GM23338 (cell line): Measurements from ENCODE around the gene F11R.

Experiments used
- CREB1 ChIP-seq: fragments of 250-450 bp; sonication (Bioruptor Pico); IDR thresholded peaks from 2 replicates; pipeline ENCODE4 v1.5.0; 2020; ENCODE audit warnings: low read depth, mild to moderate bottlenecking, moderate library complexity
- CTCF ChIP-seq, 2 experiments: fragments of 200-600 bp in 1 of 2; sonication (generic) in 1 of 2; conservative IDR thresholded peaks; 2 replicates each; pipeline versions ENCODE4 v1.5.1 to v1.6.1; 2016 to 2017; ENCODE audit warnings: antibody characterized with exemption in 2 of 2, low read depth in 2 of 2, mild to moderate bottlenecking in 2 of 2, moderate library complexity in 1 of 2
- ETS1 ChIP-seq: IDR thresholded peaks from 2 replicates; pipeline ENCODE4 v1.6.1; 2016; ENCODE audit warnings: antibody characterized with exemption
- EZH2 ChIP-seq: fragments of 200-600 bp; sonication (generic); IDR thresholded peaks from one replicate; pipeline ENCODE4 v1.8.0; 2017; ENCODE audit warnings: antibody characterized with exemption, mild to moderate bottlenecking, low read depth; ENCODE audit not compliant: unreplicated experiment
- EZH2phosphoT487 ChIP-seq: fragments of 200-600 bp; sonication (generic); IDR thresholded peaks from one replicate; pipeline ENCODE4 v1.8.1; 2018; ENCODE audit warnings: antibody characterized with exemption; ENCODE audit not compliant: unreplicated experiment
- NANOG ChIP-seq: IDR thresholded peaks from 2 replicates; pipeline ENCODE4 v1.6.1; 2016; ENCODE audit warnings: antibody characterized with exemption, borderline replicate concordance
- POLR2AphosphoS5 ChIP-seq: IDR thresholded peaks from 2 replicates; pipeline ENCODE4 v1.6.1; 2016; ENCODE audit warnings: antibody characterized with exemption, low read depth
- REST ChIP-seq: IDR thresholded peaks from one replicate; pipeline ENCODE4 v1.6.1; 2018; ENCODE audit warnings: antibody characterized with exemption; ENCODE audit not compliant: unreplicated experiment
- STAT1 ChIP-seq: IDR thresholded peaks from one replicate; pipeline ENCODE4 v1.6.1; 2016; ENCODE audit warnings: antibody characterized with exemption; ENCODE audit not compliant: unreplicated experiment

GRCh38 chr1:161021970-161022353, 1.0 kb upstream of the F11R start:
- TF ChIP-seq REST (no peak), CTCF (conservative IDR thresholded peaks at IDR 0.05; ENCODE audit: low read depth in 2 of 2) (no peak), EZH2 (no peak), CREB1 (CRISPR knock-in tag) (no peak), NANOG (no peak), EZH2phosphoT487 (no peak), POLR2AphosphoS5 (no peak), ETS1 (no peak), STAT1 (no peak)
